ENCODE results near the gene HNRNPAB. TPM values are rescaled to one million over a fixed set of nuclear protein-coding genes. Genes with fewer than 3 reads are reported as not detected.

HNRNPAB gene
- total and polyA plus RNA-seq, 2 donors (not counting 3 experiments of a cell fraction or from before 2014, with no cell fraction given), result 207 to 309 TPM

DNA sequence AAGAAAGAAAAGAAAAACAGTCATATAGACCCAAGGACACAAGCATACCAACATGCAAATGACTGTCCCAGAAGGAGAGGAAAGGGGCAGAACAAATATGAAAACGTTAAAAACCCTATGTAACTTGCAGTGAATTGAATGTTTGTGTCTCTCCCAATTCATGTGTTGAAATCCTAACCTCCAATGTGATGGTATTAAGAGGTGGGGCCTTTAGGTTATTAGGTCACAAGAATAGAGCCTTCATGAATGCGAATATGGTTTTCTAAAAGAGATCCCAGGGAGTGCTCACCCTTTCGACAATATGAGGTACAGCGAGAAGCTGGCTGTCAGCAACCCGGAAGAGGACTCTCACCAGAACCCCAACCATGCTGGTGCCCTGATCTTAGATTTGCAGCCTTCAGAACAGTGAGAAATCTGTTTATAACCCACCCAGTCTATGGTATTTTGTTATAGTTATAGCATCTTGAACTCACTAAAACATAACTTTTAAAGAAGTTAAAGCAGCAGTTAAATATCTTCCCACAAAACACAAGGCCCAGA lies 14.0 kb downstream of the HNRNPAB start:
- no peak for TF ChIP-seq GATA2 (IDR thresholded peaks at IDR 0.05; ENCODE audit: insufficient read depth, insufficient read length, low read depth, low read length)
- TF ChIP-seq, protein P1, sequence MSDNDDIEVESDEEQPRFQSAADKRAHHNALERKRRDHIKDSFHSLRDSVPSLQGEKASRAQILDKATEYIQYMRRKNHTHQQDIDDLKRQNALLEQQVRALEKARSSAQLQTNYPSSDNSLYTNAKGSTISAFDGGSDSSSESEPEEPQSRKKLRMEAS (IDR thresholded peaks at IDR 0.05; ENCODE audit: insufficient read depth, insufficient read length), result no peak
- no peak for TF ChIP-seq JUN (IDR thresholded peaks at IDR 0.05; ENCODE audit: borderline replicate concordance, insufficient read depth, insufficient read length, low read depth)
- TF ChIP-seq, protein P2, sequence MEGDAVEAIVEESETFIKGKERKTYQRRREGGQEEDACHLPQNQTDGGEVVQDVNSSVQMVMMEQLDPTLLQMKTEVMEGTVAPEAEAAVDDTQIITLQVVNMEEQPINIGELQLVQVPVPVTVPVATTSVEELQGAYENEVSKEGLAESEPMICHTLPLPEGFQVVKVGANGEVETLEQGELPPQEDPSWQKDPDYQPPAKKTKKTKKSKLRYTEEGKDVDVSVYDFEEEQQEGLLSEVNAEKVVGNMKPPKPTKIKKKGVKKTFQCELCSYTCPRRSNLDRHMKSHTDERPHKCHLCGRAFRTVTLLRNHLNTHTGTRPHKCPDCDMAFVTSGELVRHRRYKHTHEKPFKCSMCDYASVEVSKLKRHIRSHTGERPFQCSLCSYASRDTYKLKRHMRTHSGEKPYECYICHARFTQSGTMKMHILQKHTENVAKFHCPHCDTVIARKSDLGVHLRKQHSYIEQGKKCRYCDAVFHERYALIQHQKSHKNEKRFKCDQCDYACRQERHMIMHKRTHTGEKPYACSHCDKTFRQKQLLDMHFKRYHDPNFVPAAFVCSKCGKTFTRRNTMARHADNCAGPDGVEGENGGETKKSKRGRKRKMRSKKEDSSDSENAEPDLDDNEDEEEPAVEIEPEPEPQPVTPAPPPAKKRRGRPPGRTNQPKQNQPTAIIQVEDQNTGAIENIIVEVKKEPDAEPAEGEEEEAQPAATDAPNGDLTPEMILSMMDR (IDR thresholded peaks at IDR 0.05; ENCODE audit: extremely low read depth in 1 of 2, insufficient read depth in 1 of 2, low read depth in 1 of 2, low read length in 2 of 2), result no peak
- no peak for TF ChIP-seq MYC (IDR thresholded peaks at IDR 0.05; ENCODE audit: low read depth, low read length)
- TF ChIP-seq POLR2A (IDR thresholded peaks at IDR 0.05; ENCODE audit: low read depth, low read length), result no peak
- TF ChIP-seq FOS (IDR thresholded peaks at IDR 0.05; ENCODE audit: borderline replicate concordance, insufficient read depth, low read length), result no peak
- TF ChIP-seq POLR2AphosphoS5 (IDR thresholded peaks at IDR 0.05; ENCODE audit: insufficient read depth, low read depth, low read length), result no peak
- no peak for TF ChIP-seq EZH2 (IDR thresholded peaks at IDR 0.05; ENCODE audit: borderline replicate concordance, low read depth, low read length, severe bottlenecking)
- no TSS peak for BruUV-seq (replicated peaks)

More for the DNA sequence above, 14.0 kb downstream of the HNRNPAB start:
- Histone ChIP-seq H3K27me3 (ENCODE audit: control insufficient read depth in 2 of 2, insufficient read depth in 2 of 2, low read length in 2 of 2) (no peaks in the 10 kb centered on the region), H3K9ac (replicated peaks; ENCODE audit: extremely low read depth, insufficient read depth, low read length) (no peak overlapping the region), H4K20me1 (replicated peaks; ENCODE audit: control insufficient read depth, extremely low read depth, insufficient read depth, low read length) (no peaks in the 10 kb centered on the region), H3K79me2 (ENCODE audit: control insufficient read depth, insufficient read depth, low read length) (no peaks in the 10 kb centered on the region), H3K4me3 (replicated peaks in 1 of 3; ENCODE audit: insufficient read depth in 1 of 3, low read depth in 1 of 3, low read length in 3 of 3) (no peak overlapping the region), H2AFZ (ENCODE audit: low read depth, low read length) (no peak overlapping the region), H3K27ac (ENCODE audit: insufficient read depth, low read depth, low read length) (no peak overlapping the region), H3K36me3 (ENCODE audit: control insufficient read depth in 2 of 2, extremely low read depth in 1 of 2, insufficient read depth in 2 of 2, low read length in 2 of 2) (peaks cover 18 to 30% of the 10 kb centered on the region in 2 experiments), H3K4me2 (ENCODE audit: insufficient read depth, low read length) (no peak overlapping the region), H3K9me3 (replicated peaks; ENCODE audit: control insufficient read depth, insufficient read depth, low read length) (no peaks in the 10 kb centered on the region), H3K4me1 (ENCODE audit: control insufficient read depth, extremely low read depth, insufficient read depth, low read length) (no peaks in the 10 kb centered on the region), H3K9me1 (replicated peaks; ENCODE audit: control insufficient read depth, extremely low read depth, insufficient read depth, low read length) (no peaks in the 10 kb centered on the region)
- DNase-seq (ENCODE audit: low read depth, low spot score) (no peak), FAIRE-seq (peak; percentile 63)
- CTCF ChIA-PET, result no interaction called here
- intact Hi-C loops (cut with micrococcal nuclease) (no loop called here), dilution Hi-C loops (cut with MboI; ENCODE audit: extremely low pct_ligation_motif_present, low sequenced_read_pairs) (no loop called here)
- POLR2A ChIA-PET, result interaction anchor here (0.6 kb wide), 1 partner anchor 1602 kb away, joined by 3 read pairs; no protein-coding TSS in a partner anchor
